Measurements from ENCODE around the gene DFFB. TPM values are rescaled to one million over a fixed set of nuclear protein-coding genes. Genes with fewer than 3 reads are reported as not detected.
A peak's percentile ranks its signal among the peaks of the same experiment; 100 is the strongest.

The DFFB gene
- total RNA-seq, 2 donors from 2014 or later = 13.0 to 18.5 TPM

- Mint-ChIP-seq H3K27ac (no peak overlapping the region), H3K4me1 (peaks cover 19% of the 10 kb centered on the region), H3K9me3 (no peaks in the 10 kb centered on the region), H3K27me3 (no peaks in the 10 kb centered on the region), H3K36me3 (ENCODE audit: low read depth) (peaks cover 74% of the 10 kb centered on the region), H3K4me3 (peak overlapping the region; percentile 67)
- ATAC-seq (replicated peaks) = no peak
These were observed 34.1 kb downstream of the DFFB start for GRCh38 chr1:3891329-3891865.

GRCh38 chr1:3892748-3893147 is 35.5 kb downstream of the DFFB start:
- Mint-ChIP-seq H3K4me1 (peaks cover 28% of the 10 kb centered on the region), H3K36me3 (ENCODE audit: low read depth) (peaks cover 78% of the 10 kb centered on the region), H3K27me3 (no peaks in the 10 kb centered on the region), H3K9me3 (peaks cover 4% of the 10 kb centered on the region), H3K27ac (no peak overlapping the region), H3K4me3 (no peak overlapping the region)
- ATAC-seq (replicated peaks) = no peak

GRCh38 chr1:3893190-3893589 is 35.9 kb downstream of the DFFB start:
- no peak overlapping the region for H3K27ac Mint-ChIP-seq
- ATAC-seq (replicated peaks) = no peak
- H3K9me3 Mint-ChIP-seq = peaks cover 4% of the 10 kb centered on the region
- H3K36me3 Mint-ChIP-seq (ENCODE audit: low read depth) = peaks cover 78% of the 10 kb centered on the region
- H3K4me1 Mint-ChIP-seq = peaks cover 29% of the 10 kb centered on the region
- H3K4me3 Mint-ChIP-seq = no peak overlapping the region
- H3K27me3 Mint-ChIP-seq = no peaks in the 10 kb centered on the region

GRCh38 chr1:3894626-3895278 is 37.5 kb downstream of the DFFB start:
- Mint-ChIP-seq H3K36me3 (ENCODE audit: low read depth) (peaks cover 71% of the 10 kb centered on the region), H3K4me1 (peaks cover 37% of the 10 kb centered on the region), H3K9me3 (peaks cover 4% of the 10 kb centered on the region), H3K27ac (no peak overlapping the region), H3K27me3 (no peaks in the 10 kb centered on the region), H3K4me3 (no peak overlapping the region)
- no peak for ATAC-seq (replicated peaks)

DNA sequence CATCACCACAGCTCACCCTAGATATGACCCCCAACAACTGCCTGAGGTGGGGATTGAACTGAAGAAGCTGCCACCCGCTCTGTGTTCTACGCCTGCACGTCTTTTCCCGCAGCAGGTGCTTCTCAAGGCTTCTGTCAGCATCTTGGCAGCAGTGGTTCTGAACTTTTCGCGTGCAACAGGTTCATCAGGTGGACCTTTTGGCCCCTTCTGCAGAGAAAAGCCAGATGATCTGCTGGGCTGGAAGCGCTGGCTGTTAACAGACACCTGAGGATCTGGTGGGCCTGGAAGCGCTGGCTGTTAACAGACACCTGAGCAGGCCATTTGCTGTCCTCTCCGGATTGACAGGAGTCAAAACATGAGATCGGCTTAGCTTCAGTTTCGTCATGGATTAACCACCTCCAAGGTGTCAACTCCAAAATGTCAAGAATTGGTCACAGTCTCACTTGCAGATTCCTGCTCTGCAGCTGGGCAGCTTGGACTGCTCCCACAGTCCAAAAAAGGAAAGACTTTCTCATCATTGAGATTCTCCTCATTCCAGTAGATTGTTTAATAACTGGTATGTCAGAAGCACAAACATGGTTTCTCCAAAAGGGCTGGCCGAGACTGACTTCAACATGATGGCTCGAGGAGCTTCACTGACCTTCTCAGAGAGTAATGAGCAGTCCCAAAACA is 38.1 kb downstream of the DFFB start:
- ATAC-seq (replicated peaks) = no peak
- Mint-ChIP-seq H3K4me3 (no peak overlapping the region), H3K27me3 (no peaks in the 10 kb centered on the region), H3K9me3 (peaks cover 4% of the 10 kb centered on the region), H3K4me1 (peaks cover 30% of the 10 kb centered on the region), H3K36me3 (ENCODE audit: low read depth) (peaks cover 65% of the 10 kb centered on the region), H3K27ac (no peak overlapping the region)

DNA sequence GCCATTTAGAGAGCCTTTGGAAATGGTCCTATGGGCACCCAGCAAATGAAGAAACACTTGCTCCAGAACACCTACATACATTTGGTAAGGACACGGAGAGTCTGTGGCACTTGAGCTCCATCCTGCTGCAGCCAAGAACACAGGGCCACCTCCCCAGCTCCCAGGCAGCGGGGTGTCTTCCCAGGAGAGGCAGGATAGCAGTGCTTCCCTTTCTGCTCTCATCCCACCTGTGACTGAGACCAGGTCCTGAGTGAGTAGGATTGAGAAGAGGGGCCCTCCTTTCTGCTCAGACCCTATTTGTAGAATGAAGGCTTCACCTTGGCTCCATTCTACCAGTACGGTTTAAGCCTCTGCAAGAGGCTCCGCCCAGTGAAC is 38.7 kb downstream of the DFFB start:
- H3K4me1 Mint-ChIP-seq = peaks cover 25% of the 10 kb centered on the region
- no peak overlapping the region for H3K4me3 Mint-ChIP-seq
- ATAC-seq (replicated peaks) = no peak
- no peaks in the 10 kb centered on the region for H3K27me3 Mint-ChIP-seq
- peaks cover 59% of the 10 kb centered on the region for H3K36me3 Mint-ChIP-seq (ENCODE audit: low read depth)
- H3K27ac Mint-ChIP-seq = no peak overlapping the region
- peaks cover 4% of the 10 kb centered on the region for H3K9me3 Mint-ChIP-seq

GRCh38 chr1:3896396-3897000 is 39.2 kb downstream of the DFFB start:
- no peak for ATAC-seq (replicated peaks)
- Mint-ChIP-seq H3K27me3 (no peaks in the 10 kb centered on the region), H3K4me1 (peaks cover 24% of the 10 kb centered on the region), H3K36me3 (ENCODE audit: low read depth) (peaks cover 56% of the 10 kb centered on the region), H3K27ac (no peak overlapping the region), H3K4me3 (no peak overlapping the region), H3K9me3 (peaks cover 4% of the 10 kb centered on the region)

GRCh38 chr1:3898475-3898735 is 41.1 kb downstream of the DFFB start:
- Mint-ChIP-seq H3K27ac (peak overlapping the region; percentile 64), H3K27me3 (no peaks in the 10 kb centered on the region), H3K4me3 (peak overlapping the region; percentile 98), H3K4me1 (peaks cover 27% of the 10 kb centered on the region), H3K36me3 (ENCODE audit: low read depth) (peaks cover 47% of the 10 kb centered on the region), H3K9me3 (peaks cover 4% of the 10 kb centered on the region)
- no peak for ATAC-seq (replicated peaks)

- Mint-ChIP-seq H3K4me1 (peaks cover 27% of the 10 kb centered on the region), H3K36me3 (ENCODE audit: low read depth) (peaks cover 42% of the 10 kb centered on the region), H3K27me3 (no peaks in the 10 kb centered on the region), H3K4me3 (peak overlapping the region; percentile 98), H3K9me3 (peaks cover 4% of the 10 kb centered on the region), H3K27ac (peak overlapping the region; percentile 64)
- ATAC-seq (replicated peaks) = no peak
These were observed 41.9 kb downstream of the DFFB start for GRCh38 chr1:3898994-3899753.

DNA sequence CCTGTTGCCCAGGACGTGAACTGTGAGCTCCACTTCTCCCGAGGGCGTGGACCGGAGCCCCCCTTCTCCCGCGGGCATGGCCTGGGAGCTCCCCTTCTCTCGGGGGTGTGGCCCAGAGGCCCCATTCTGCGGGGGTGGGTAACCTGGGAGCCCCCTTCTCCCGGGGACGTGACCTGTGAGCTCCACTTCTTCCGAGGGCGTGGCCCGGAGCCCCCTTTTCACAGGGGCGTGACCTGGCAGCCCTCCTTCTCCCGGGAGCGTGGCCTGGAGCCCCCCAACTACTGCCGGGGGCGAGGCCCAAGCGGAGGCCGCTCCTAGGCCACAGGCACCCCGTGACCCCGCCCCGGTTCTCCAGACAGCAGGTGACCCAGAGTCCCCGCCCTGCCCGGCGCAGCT is 42.5 kb downstream of the DFFB start:
- Mint-ChIP-seq H3K9me3 (peaks cover 4% of the 10 kb centered on the region), H3K27me3 (no peaks in the 10 kb centered on the region), H3K4me3 (peak overlapping the region; percentile 98), H3K4me1 (peaks cover 27% of the 10 kb centered on the region), H3K36me3 (ENCODE audit: low read depth) (peaks cover 42% of the 10 kb centered on the region), H3K27ac (peak overlapping the region; percentile 64)
- ATAC-seq (replicated peaks) = no peak

GRCh38 chr1:3900150-3900968 is 43.1 kb downstream of the DFFB start, which contains the start of gene C1orf174:
Gene C1orf174 (minus strand): TSS chr1:3900272. CDS start chr1:3900186, 86 bp downstream.
- Mint-ChIP-seq H3K27me3 (no peaks in the 10 kb centered on the region), H3K4me3 (peak within 1 kb of the TSS; percentile 98), H3K27ac (peak within 1 kb of the TSS; percentile 99), H3K4me1 (peaks cover 27% of the 10 kb centered on the region), H3K9me3 (peaks cover 4% of the 10 kb centered on the region), H3K36me3 (ENCODE audit: low read depth) (peaks cover 37% of the 10 kb centered on the region)
- ATAC-seq (replicated peaks) = peak; percentile 77

GRCh38 chr1:3900969-3901529 is 43.8 kb downstream of the DFFB start:
- peak overlapping the region; percentile 98 for H3K4me3 Mint-ChIP-seq
- peaks cover 4% of the 10 kb centered on the region for H3K9me3 Mint-ChIP-seq
- ATAC-seq (replicated peaks) = peak; percentile 80
- H3K27ac Mint-ChIP-seq = peak overlapping the region; percentile 99
- no peaks in the 10 kb centered on the region for H3K27me3 Mint-ChIP-seq
- peaks cover 30% of the 10 kb centered on the region for H3K36me3 Mint-ChIP-seq (ENCODE audit: low read depth)
- peaks cover 30% of the 10 kb centered on the region for H3K4me1 Mint-ChIP-seq

DNA sequence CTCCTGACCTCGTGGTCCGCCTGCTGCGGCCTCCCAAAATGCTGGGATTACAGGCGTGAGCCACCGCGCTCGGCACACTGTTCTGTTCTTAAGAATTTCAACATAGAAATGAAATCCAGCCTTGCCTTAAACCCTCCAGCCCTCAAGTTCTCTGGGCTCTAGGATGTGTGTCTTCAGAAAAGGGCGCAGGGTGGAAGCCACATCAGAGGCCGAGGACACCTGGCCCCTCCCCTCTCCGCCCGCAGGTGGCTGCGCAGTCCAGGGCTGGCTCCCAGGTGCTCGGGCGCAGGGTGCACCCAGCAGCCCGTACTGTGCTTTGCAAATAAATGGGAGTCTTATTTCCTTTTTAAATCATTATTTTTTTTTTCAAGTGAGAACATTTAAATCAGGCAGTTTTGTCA is 44.8 kb downstream of the DFFB start:
- Mint-ChIP-seq H3K27ac (no peak overlapping the region), H3K4me1 (peaks cover 25% of the 10 kb centered on the region), H3K9me3 (peaks cover 3% of the 10 kb centered on the region), H3K36me3 (ENCODE audit: low read depth) (peaks cover 20% of the 10 kb centered on the region), H3K4me3 (peak overlapping the region; percentile 98), H3K27me3 (no peaks in the 10 kb centered on the region)
- ATAC-seq (replicated peaks) = no peak
